GM23248 (cell line): ENCODE results near the gene PCYT2.

Experiments used
- EZH2 ChIP-seq: fragments of 200-600 bp; sonication (generic); IDR thresholded peaks from 2 replicates; pipeline ENCODE4 v1.6.1; 2018; ENCODE audit warnings: antibody characterized with exemption, mild to moderate bottlenecking; ENCODE audit not compliant: insufficient read depth, poor library complexity, severe bottlenecking
- EZH2phosphoT487 ChIP-seq: fragments of 200-600 bp; sonication (generic); IDR thresholded peaks from 2 replicates; pipeline ENCODE4 v1.6.1; 2018; ENCODE audit warnings: antibody characterized with exemption, moderate library complexity, mild to moderate bottlenecking, low read depth; ENCODE audit not compliant: insufficient read depth

GRCh38 chr17:81890447-81891302 lies 20.5 kb downstream of the PCYT2 start:
- TF ChIP-seq EZH2 (no peak), EZH2phosphoT487 (no peak)
